ENCODE results near the gene FGFR4. TPM values are rescaled to one million over a fixed set of nuclear protein-coding genes. Genes with fewer than 3 reads are reported as not detected.
"Not testable (repeated sequence)": the region's sequence is repeated elsewhere in the genome, so short reads cannot be mapped to it uniquely, and the experiment has no call there.

FGFR4 gene
- total RNA-seq (2014; rRNA removed; shearing (Covaris generic); ENCODE audit: low replicate concordance): 110 and 132 TPM in 2 replicates

- DNase-seq (ENCODE audit: low read depth): peak; percentile 97
- in situ Hi-C loops (cut with HindIII; ENCODE audit: low pct_unique_long_range_greater_than_20kb, low sequenced_read_pairs): no loop called here
Measured at GRCh38 chr5:177086654-177087397, at the start of gene FGFR4. Gene FGFR4, plus strand, starts transcription at chr5:177086915. Its CDS starts 2,688 bp downstream, at chr5:177089603.

- in situ Hi-C loops (cut with HindIII; ENCODE audit: low pct_unique_long_range_greater_than_20kb, low sequenced_read_pairs): no loop called here
- no peak for DNase-seq (ENCODE audit: low read depth)
Measured at GRCh38 chr5:177036921-177037320, 49.8 kb upstream of the FGFR4 start.

GRCh38 chr5:177040814-177041420 lies 45.8 kb upstream of the FGFR4 start:
- DNase-seq (ENCODE audit: low read depth): no peak
- in situ Hi-C loops (cut with HindIII; ENCODE audit: low pct_unique_long_range_greater_than_20kb, low sequenced_read_pairs): no loop called here

GRCh38 chr5:177041936-177042335 lies 44.8 kb upstream of the FGFR4 start:
- in situ Hi-C loops (cut with HindIII; ENCODE audit: low pct_unique_long_range_greater_than_20kb, low sequenced_read_pairs): no loop called here
- no peak for DNase-seq (ENCODE audit: low read depth)

GRCh38 chr5:177043114-177043513 lies 43.6 kb upstream of the FGFR4 start:
- DNase-seq (ENCODE audit: low read depth): no peak
- in situ Hi-C loops (cut with HindIII; ENCODE audit: low pct_unique_long_range_greater_than_20kb, low sequenced_read_pairs): no loop called here

GRCh38 chr5:177043958-177044357 lies 42.8 kb upstream of the FGFR4 start:
- DNase-seq (ENCODE audit: low read depth): no peak
- in situ Hi-C loops (cut with HindIII; ENCODE audit: low pct_unique_long_range_greater_than_20kb, low sequenced_read_pairs): no loop called here

GRCh38 chr5:177044641-177045040 lies 42.1 kb upstream of the FGFR4 start:
- no peak for DNase-seq (ENCODE audit: low read depth)
- in situ Hi-C loops (cut with HindIII; ENCODE audit: low pct_unique_long_range_greater_than_20kb, low sequenced_read_pairs): no loop called here

GRCh38 chr5:177045631-177046030 lies 41.1 kb upstream of the FGFR4 start:
- in situ Hi-C loops (cut with HindIII; ENCODE audit: low pct_unique_long_range_greater_than_20kb, low sequenced_read_pairs): no loop called here
- no peak for DNase-seq (ENCODE audit: low read depth)

- in situ Hi-C loops (cut with HindIII; ENCODE audit: low pct_unique_long_range_greater_than_20kb, low sequenced_read_pairs); DNase-seq (ENCODE audit: low read depth): not testable (repeated sequence)
Measured at GRCh38 chr5:177048531-177048930, 38.2 kb upstream of the FGFR4 start.

- DNase-seq (ENCODE audit: low read depth): no peak
- in situ Hi-C loops (cut with HindIII; ENCODE audit: low pct_unique_long_range_greater_than_20kb, low sequenced_read_pairs): no loop called here
Measured at GRCh38 chr5:177049285-177049684, 37.4 kb upstream of the FGFR4 start.

GRCh38 chr5:177064500-177065277 lies 22.0 kb upstream of the FGFR4 start:
- in situ Hi-C loops (cut with HindIII; ENCODE audit: low pct_unique_long_range_greater_than_20kb, low sequenced_read_pairs): no loop called here
- DNase-seq (ENCODE audit: low read depth): no peak

- DNase-seq (ENCODE audit: low read depth): no peak
- in situ Hi-C loops (cut with HindIII; ENCODE audit: low pct_unique_long_range_greater_than_20kb, low sequenced_read_pairs): no loop called here
Measured at GRCh38 chr5:177065491-177065890, 21.2 kb upstream of the FGFR4 start.

- in situ Hi-C loops (cut with HindIII; ENCODE audit: low pct_unique_long_range_greater_than_20kb, low sequenced_read_pairs): no loop called here
Measured at GRCh38 chr5:177066224-177066623, 20.5 kb upstream of the FGFR4 start.

GRCh38 chr5:177067503-177067902 lies 19.2 kb upstream of the FGFR4 start:
- in situ Hi-C loops (cut with HindIII; ENCODE audit: low pct_unique_long_range_greater_than_20kb, low sequenced_read_pairs): no loop called here
- no peak for DNase-seq (ENCODE audit: low read depth)

More at GRCh38 chr5:177066224-177066623, 20.5 kb upstream of the FGFR4 start:
- no peak for DNase-seq (ENCODE audit: low read depth)

- in situ Hi-C loops (cut with HindIII; ENCODE audit: low pct_unique_long_range_greater_than_20kb, low sequenced_read_pairs): no loop called here
- no peak for DNase-seq (ENCODE audit: low read depth)
Measured at GRCh38 chr5:177070536-177071191, 16.1 kb upstream of the FGFR4 start.

GRCh38 chr5:177071666-177072385 lies 14.9 kb upstream of the FGFR4 start:
- peak; percentile 83 for DNase-seq (ENCODE audit: low read depth)
- in situ Hi-C loops (cut with HindIII; ENCODE audit: low pct_unique_long_range_greater_than_20kb, low sequenced_read_pairs): no loop called here

- DNase-seq (ENCODE audit: low read depth): peak; percentile 39
- in situ Hi-C loops (cut with HindIII; ENCODE audit: low pct_unique_long_range_greater_than_20kb, low sequenced_read_pairs): no loop called here
Measured at GRCh38 chr5:177077335-177077734, 9.4 kb upstream of the FGFR4 start.

- in situ Hi-C loops (cut with HindIII; ENCODE audit: low pct_unique_long_range_greater_than_20kb, low sequenced_read_pairs): no loop called here
- no peak for DNase-seq (ENCODE audit: low read depth)
Measured at GRCh38 chr5:177079606-177080005, 7.1 kb upstream of the FGFR4 start.
